ENCODE measurements around the gene HLA-C.

DNA sequence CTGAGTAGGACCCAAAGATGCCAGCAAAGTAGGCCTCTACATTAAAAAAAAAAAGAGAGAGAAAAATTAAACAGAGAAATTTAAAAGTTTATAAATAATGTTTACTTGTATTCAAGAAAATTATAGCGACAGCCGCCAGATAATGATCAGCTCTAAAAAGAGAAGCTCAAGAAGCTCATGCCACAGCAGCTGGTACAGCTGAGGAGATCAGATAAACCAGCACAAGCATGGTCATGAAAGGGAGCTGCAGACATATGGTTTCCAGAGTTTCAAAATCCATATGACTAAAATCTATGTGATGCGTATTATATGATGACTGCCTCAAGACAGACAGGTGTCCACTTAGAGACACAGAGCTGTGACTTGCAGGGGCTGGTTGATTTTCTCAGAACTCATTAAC lies 13.6 kb upstream of the HLA-C start:
- no peak for TF ChIP-seq CTCF (IDR thresholded peaks at IDR 0.05 in 2 of 3, conservative IDR thresholded peaks at IDR 0.05 in 1 of 3; ENCODE audit: borderline replicate concordance in 1 of 3, insufficient read depth in 1 of 3, low read depth in 2 of 3, low read length in 2 of 3)
- TF ChIP-seq EZH2 (IDR thresholded peaks at IDR 0.05), result no peak
- TF ChIP-seq SP1 (IDR thresholded peaks at IDR 0.05; ENCODE audit: low read depth), result no peak
- no peak for TF ChIP-seq POLR2AphosphoS5 (IDR thresholded peaks at IDR 0.05; ENCODE audit: low read depth, low read length)
- TF ChIP-seq SIN3A (IDR thresholded peaks at IDR 0.05; ENCODE audit: low read depth), result no peak
- no peak for TF ChIP-seq POLR2A (IDR thresholded peaks at IDR 0.05; ENCODE audit: borderline replicate concordance, extremely low read depth, insufficient read depth, insufficient read length)
- no peak for TF ChIP-seq MAX (IDR thresholded peaks at IDR 0.05)
- TF ChIP-seq YY1 (IDR thresholded peaks at IDR 0.05; ENCODE audit: extremely low read depth, insufficient replicate concordance, low read depth, low read length), result no peak
- TF ChIP-seq ZNF274 (IDR thresholded peaks at IDR 0.05; ENCODE audit: low read depth, low read length), result no peak
- no peak for TF ChIP-seq RAD21 (IDR thresholded peaks at IDR 0.05; ENCODE audit: low read depth)
- TF ChIP-seq EGR1 (IDR thresholded peaks at IDR 0.05; ENCODE audit: low read depth), result no peak
- no peak for TF ChIP-seq REST (IDR thresholded peaks at IDR 0.05; ENCODE audit: low read depth)
